ENCODE results near the gene ZC3H4. TPM values are rescaled to one million over a fixed set of nuclear protein-coding genes. Genes with fewer than 3 reads are reported as not detected.

ZC3H4 gene
- total RNA-seq, 8 experiments from 2014 or later: 10.9 to 54.5 (median 22.8) TPM

Other genes starting within 250 kb of the ZC3H4 start
- gene NPAS1, start 93.9 kb downstream of the ZC3H4 start, total RNA-seq: 1 to 10 TPM in 5 of 8 experiments, under 1 TPM in 3; 0.63 to 3.8 (median 1.6) TPM
- gene TMEM160, start 65.2 kb downstream of the ZC3H4 start, total RNA-seq: 10 to 100 TPM in 6 of 8 experiments, 1 to 10 TPM in 2; 6.1 to 21.1 (median 11.4) TPM
- 100 to 1,000 TPM in 2 of 8 experiments, 10 to 100 TPM in 6; 76.2 to 197 (median 91.7) TPM for gene SAE1, start 17.1 kb upstream of the ZC3H4 start, total RNA-seq
- 10 to 100 TPM; 17.4 to 23.6 (median 20.3) TPM for gene BBC3, start 117.4 kb upstream of the ZC3H4 start, total RNA-seq
- gene CCDC9, start 142.7 kb upstream of the ZC3H4 start, total RNA-seq: 10 to 100 TPM; 12.9 to 45.7 (median 17.4) TPM
- 10 to 100 TPM in 4 of 8 experiments, 1 to 10 TPM in 4; 3.4 to 17.5 (median 10.4) TPM for gene INAFM1, start 161.1 kb upstream of the ZC3H4 start, total RNA-seq
- gene C5AR1, start 196.1 kb upstream of the ZC3H4 start, total RNA-seq: 10 to 100 TPM in 1 of 8 experiments, 1 to 10 TPM in 6, under 1 TPM in 1; 0.29 to 15.6 (median 2.1) TPM
- gene C5AR2, start 218.4 kb upstream of the ZC3H4 start, total RNA-seq: under 1 TPM in 7 of 8 experiments, not detected in 1; 0.04 to 0.36 (median 0.09) TPM
- 10 to 100 TPM in 6 of 8 experiments, 1 to 10 TPM in 2; 9.4 to 24.5 (median 12.9) TPM for gene DHX34, start 235.5 kb upstream of the ZC3H4 start, total RNA-seq

Measured in motor neuron (in vitro differentiated cells).